ENCODE measurements around the gene EPHA2.

DNA sequence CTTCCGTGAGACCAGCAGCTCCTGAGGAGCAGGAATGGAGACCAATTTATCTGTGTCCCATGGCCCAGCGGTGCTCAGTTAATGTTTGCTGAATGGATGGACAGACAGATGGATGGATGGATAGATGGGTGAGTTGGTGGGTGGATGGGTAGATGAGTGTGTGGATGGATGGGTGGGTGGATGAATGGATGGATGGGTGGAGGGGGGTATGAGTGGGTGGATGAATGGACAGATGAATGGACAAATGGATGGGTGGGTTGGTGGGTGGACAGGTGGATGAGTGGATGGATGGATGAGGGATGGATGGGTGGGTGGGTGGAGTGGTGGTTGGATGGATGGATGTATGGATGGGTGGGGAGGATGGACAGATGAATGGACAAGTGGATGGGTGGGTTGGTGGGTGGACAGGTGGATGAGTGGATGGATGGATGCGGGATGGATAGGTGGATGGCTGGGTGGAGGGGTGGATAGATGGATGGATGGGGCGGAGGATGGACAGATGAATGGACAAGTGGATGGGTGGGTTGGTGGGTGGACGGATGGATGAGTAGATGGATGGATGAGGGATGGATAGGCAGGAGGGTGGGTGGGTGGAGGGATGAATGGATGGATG lies 13.4 kb downstream of the EPHA2 start:
- TF ChIP-seq, protein P1, sequence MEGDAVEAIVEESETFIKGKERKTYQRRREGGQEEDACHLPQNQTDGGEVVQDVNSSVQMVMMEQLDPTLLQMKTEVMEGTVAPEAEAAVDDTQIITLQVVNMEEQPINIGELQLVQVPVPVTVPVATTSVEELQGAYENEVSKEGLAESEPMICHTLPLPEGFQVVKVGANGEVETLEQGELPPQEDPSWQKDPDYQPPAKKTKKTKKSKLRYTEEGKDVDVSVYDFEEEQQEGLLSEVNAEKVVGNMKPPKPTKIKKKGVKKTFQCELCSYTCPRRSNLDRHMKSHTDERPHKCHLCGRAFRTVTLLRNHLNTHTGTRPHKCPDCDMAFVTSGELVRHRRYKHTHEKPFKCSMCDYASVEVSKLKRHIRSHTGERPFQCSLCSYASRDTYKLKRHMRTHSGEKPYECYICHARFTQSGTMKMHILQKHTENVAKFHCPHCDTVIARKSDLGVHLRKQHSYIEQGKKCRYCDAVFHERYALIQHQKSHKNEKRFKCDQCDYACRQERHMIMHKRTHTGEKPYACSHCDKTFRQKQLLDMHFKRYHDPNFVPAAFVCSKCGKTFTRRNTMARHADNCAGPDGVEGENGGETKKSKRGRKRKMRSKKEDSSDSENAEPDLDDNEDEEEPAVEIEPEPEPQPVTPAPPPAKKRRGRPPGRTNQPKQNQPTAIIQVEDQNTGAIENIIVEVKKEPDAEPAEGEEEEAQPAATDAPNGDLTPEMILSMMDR (conservative IDR thresholded peaks at IDR 0.05; ENCODE audit: low read length) = no peak
- no peak for TF ChIP-seq EZH2phosphoT487 (IDR thresholded peaks at IDR 0.05; ENCODE audit: borderline replicate concordance, low read depth, low read length)

All from OCI-LY7 (cell line).